Left hindlimb (tissue), 1 donor: ENCODE results near the gene ACOXL.
"Not testable (repeated sequence)": the region's sequence is repeated elsewhere in the genome, so short reads cannot be mapped to it uniquely, and the experiment has no call there.

ENCODE experiments used
- DNase-seq: peaks from one replicate; pipeline ENCODE4 v3.0.0-alpha.2; 2018

ACOXL gene

GRCh38 chr2:110732422-110733413 is at the start of gene ACOXL:
TSS of gene ACOXL (plus strand) at chr2:110732573. CDS start at chr2:110768390, 35,817 bp downstream.
- no peak for DNase-seq

GRCh38 chr2:110682872-110683271 is 49.5 kb upstream of the ACOXL start:
- DNase-seq: no peak

GRCh38 chr2:110687775-110688484 is 44.4 kb upstream of the ACOXL start:
- DNase-seq: not testable (repeated sequence)

GRCh38 chr2:110688594-110689091 is 43.7 kb upstream of the ACOXL start:
- DNase-seq: no peak

GRCh38 chr2:110690083-110690965 is 42.0 kb upstream of the ACOXL start:
- no peak for DNase-seq

- no peak for DNase-seq
Measured at GRCh38 chr2:110691612-110692258, 40.6 kb upstream of the ACOXL start.

- DNase-seq: not testable (repeated sequence)
Measured at GRCh38 chr2:110695146-110695898, 37.1 kb upstream of the ACOXL start.

GRCh38 chr2:110698253-110698652 is 34.1 kb upstream of the ACOXL start:
- not testable (repeated sequence) for DNase-seq

GRCh38 chr2:110702514-110703380 is 29.6 kb upstream of the ACOXL start:
- no peak for DNase-seq

GRCh38 chr2:110707386-110707965 is 24.9 kb upstream of the ACOXL start:
- DNase-seq: no peak

GRCh38 chr2:110708455-110708854 is 23.9 kb upstream of the ACOXL start:
- DNase-seq: no peak

GRCh38 chr2:110712737-110713136 is 19.6 kb upstream of the ACOXL start:
- no peak for DNase-seq

GRCh38 chr2:110713513-110714362 is 18.6 kb upstream of the ACOXL start:
- no peak for DNase-seq

GRCh38 chr2:110714452-110715224 is 17.7 kb upstream of the ACOXL start:
- no peak for DNase-seq

- DNase-seq: no peak
Measured at GRCh38 chr2:110716959-110717645, 15.3 kb upstream of the ACOXL start.

- no peak for DNase-seq
Measured at GRCh38 chr2:110717734-110718133, 14.6 kb upstream of the ACOXL start.

- DNase-seq: no peak
Measured at GRCh38 chr2:110718382-110718781, 14.0 kb upstream of the ACOXL start.
